Neuronal stem cell (in vitro differentiated cells): ENCODE results near the gene PLAAT4.

Source experiments
- DNase-seq: peaks from one replicate; pipeline ENCODE4 v3.0.0-alpha.2; 2013; ENCODE audit warnings: low spot score
- H2AFZ ChIP-seq: one replicate; pipeline ENCODE4 v1.6.1; 2013; ENCODE audit warnings: mild to moderate bottlenecking, low read length, inconsistent platforms
- H2AK5ac ChIP-seq: 2 replicates; pipeline ENCODE4 v1.6.1; 2013; ENCODE audit warnings: low read depth, mild to moderate bottlenecking, inconsistent platforms, low read length, moderate library complexity, mixed read lengths
- H2BK120ac ChIP-seq: 2 replicates; pipeline ENCODE4 v1.6.1; 2013; ENCODE audit warnings: low read depth, mild to moderate bottlenecking, inconsistent platforms, low read length, moderate library complexity, mixed read lengths
- H2BK12ac ChIP-seq: one replicate; pipeline ENCODE4 v1.6.1; 2013; ENCODE audit warnings: low read length, inconsistent platforms
- H2BK15ac ChIP-seq: 2 replicates; pipeline ENCODE4 v1.6.1; 2013; ENCODE audit warnings: mild to moderate bottlenecking, low read length, inconsistent platforms, mixed read lengths
- H2BK5ac ChIP-seq: one replicate; pipeline ENCODE4 v1.6.1; 2013; ENCODE audit warnings: inconsistent platforms, mild to moderate bottlenecking, low read length, moderate library complexity
- H3K14ac ChIP-seq: one replicate; pipeline ENCODE4 v1.6.1; 2013; ENCODE audit warnings: low read length, inconsistent platforms
- H3K18ac ChIP-seq: 2 replicates; pipeline ENCODE4 v1.6.1; 2013; ENCODE audit warnings: low read length, inconsistent platforms
- H3K23ac ChIP-seq: 2 replicates; pipeline ENCODE4 v1.6.1; 2013; ENCODE audit warnings: low read depth, mild to moderate bottlenecking, mixed read lengths, low read length, inconsistent platforms; ENCODE audit not compliant: poor library complexity
- H3K27ac ChIP-seq: replicated peaks from 3 replicates; pipeline ENCODE4 v1.5.1; 2013; ENCODE audit warnings: low read length, inconsistent platforms
- H3K27me3 ChIP-seq, 3 experiments: 2 replicates each; pipeline ENCODE4 v1.6.1; 2013; ENCODE audit warnings: low read length in 3 of 3, mild to moderate bottlenecking in 2 of 3, inconsistent platforms in 1 of 3, low read depth in 1 of 3, mixed read lengths in 1 of 3, moderate library complexity in 1 of 3; ENCODE audit not compliant: control insufficient read depth in 3 of 3, insufficient read depth in 3 of 3
- H3K36me3 ChIP-seq, 2 donors: replicated peaks in 1 of 2; 2 replicates each; pipeline ENCODE4 v1.6.1; 2013; ENCODE audit warnings: low read length in 2 of 2; ENCODE audit not compliant: control insufficient read depth in 2 of 2, insufficient read depth in 2 of 2
- H3K4ac ChIP-seq: 2 replicates; pipeline ENCODE4 v1.6.1; 2013; ENCODE audit warnings: inconsistent platforms, mild to moderate bottlenecking, low read length, moderate library complexity
- H3K4me1 ChIP-seq, 2 donors: 1 replicate in 1 of 2; 2 replicates in 1 of 2; pipeline ENCODE4 v1.6.1; 2013; ENCODE audit warnings: low read length in 2 of 2, low read depth in 1 of 2; ENCODE audit not compliant: control insufficient read depth in 2 of 2, insufficient read depth in 1 of 2
- H3K4me2 ChIP-seq: one replicate; pipeline ENCODE4 v1.6.1; 2013; ENCODE audit warnings: mild to moderate bottlenecking, low read length, inconsistent platforms; ENCODE audit not compliant: insufficient read depth, poor library complexity, severe bottlenecking
- H3K4me3 ChIP-seq, 2 donors: 2 replicates each; pipeline ENCODE4 v1.5.1; 2013; ENCODE audit warnings: low read length in 2 of 2, mild to moderate bottlenecking in 2 of 2, inconsistent platforms in 1 of 2, moderate library complexity in 1 of 2
- H3K79me1 ChIP-seq: one replicate; pipeline ENCODE4 v1.6.1; 2013; ENCODE audit warnings: low read depth, mild to moderate bottlenecking, inconsistent platforms, low read length, moderate library complexity
- H3K9ac ChIP-seq: one replicate; pipeline ENCODE4 v1.6.1; 2013; ENCODE audit warnings: mild to moderate bottlenecking, low read depth, low read length, inconsistent platforms; ENCODE audit not compliant: poor library complexity
- H3K9me3 ChIP-seq, 2 donors: replicated peaks in 1 of 2; 2 replicates each; pipeline versions ENCODE3 to v1.6.1; 2013; ENCODE audit warnings: low read length in 2 of 2, mild to moderate bottlenecking in 2 of 2, inconsistent platforms in 1 of 2, low read depth in 1 of 2, mixed read lengths in 1 of 2, moderate library complexity in 1 of 2; ENCODE audit not compliant: control insufficient read depth in 2 of 2, insufficient read depth in 1 of 2
- H4K8ac ChIP-seq: one replicate; pipeline ENCODE4 v1.6.1; 2013; ENCODE audit warnings: low read depth, mild to moderate bottlenecking, inconsistent platforms, low read length, moderate library complexity
- H4K91ac ChIP-seq: one replicate; pipeline ENCODE4 v1.6.1; 2013; ENCODE audit warnings: low read length, low read depth, mild to moderate bottlenecking, inconsistent platforms; ENCODE audit not compliant: poor library complexity
- WGBS, 2 donors: extraction: QIAGEN DNeasy Blood & Tissue Kit; methylation state at CpG; one replicate each; pipeline ENCODE4 v1.1.7; 2013; ENCODE audit warnings: missing lambda C conversion rate in 2 of 2, mixed read lengths in 1 of 2; ENCODE audit not compliant: insufficient read length in 2 of 2, insufficient replicate concordance in 1 of 2; ENCODE audit errors: extremely low coverage in 2 of 2; 5-methylcytosine and 5-hydroxymethylcytosine counted together

The PLAAT4 gene

DNA sequence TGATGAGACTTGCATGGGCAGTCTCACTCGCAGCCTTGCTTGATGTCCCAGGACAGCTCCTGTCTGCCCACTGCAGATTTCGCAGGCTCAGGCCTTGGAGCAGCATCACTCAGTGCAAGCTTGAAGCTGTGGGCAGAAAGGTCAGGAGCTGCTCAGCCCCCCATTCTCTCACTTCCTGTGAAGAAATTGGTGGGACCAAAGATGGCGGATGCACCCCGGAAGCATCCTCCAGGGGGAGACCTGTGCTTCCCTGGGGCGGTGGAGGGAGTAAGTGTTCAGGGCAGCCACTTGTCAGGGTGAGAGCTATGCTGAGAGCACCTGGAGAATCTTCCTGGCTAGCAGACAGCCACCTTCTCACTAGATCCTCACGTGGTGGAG, 15.3 kb downstream of the PLAAT4 start:
- no peak overlapping the region for H3K4me2 ChIP-seq
- H3K23ac ChIP-seq: peak overlapping the region; percentile 28
- no peak overlapping the region for H3K27ac ChIP-seq
- H3K36me3 ChIP-seq: no peaks in the 10 kb centered on the region
- no peak for DNase-seq
- no peak overlapping the region for H3K14ac ChIP-seq
- peaks cover 0 to 7% (median 0%) of the 10 kb centered on the region in 3 experiments for H3K27me3 ChIP-seq
- H3K4me1 ChIP-seq: peaks cover 4 to 5% of the 10 kb centered on the region in 2 donors
- no peak overlapping the region for H3K4me3 ChIP-seq
- H2AK5ac ChIP-seq: peak overlapping the region; percentile 3
- H2AFZ ChIP-seq: no peak overlapping the region
- H4K8ac ChIP-seq: no peak overlapping the region
- H2BK5ac ChIP-seq: no peak overlapping the region
- no CpG with 5 or more reads among the region's 6 CpGs for WGBS, 2 donors
- no peaks in the 10 kb centered on the region for H3K9me3 ChIP-seq
- H2BK15ac ChIP-seq: no peak overlapping the region
- no peak overlapping the region for H3K9ac ChIP-seq
- H2BK12ac ChIP-seq: no peak overlapping the region
- no peaks in the 10 kb centered on the region for H3K79me1 ChIP-seq
- no peak overlapping the region for H2BK120ac ChIP-seq
- H3K18ac ChIP-seq: peak overlapping the region; percentile 81
- no peak overlapping the region for H3K4ac ChIP-seq
- no peak overlapping the region for H4K91ac ChIP-seq

DNA sequence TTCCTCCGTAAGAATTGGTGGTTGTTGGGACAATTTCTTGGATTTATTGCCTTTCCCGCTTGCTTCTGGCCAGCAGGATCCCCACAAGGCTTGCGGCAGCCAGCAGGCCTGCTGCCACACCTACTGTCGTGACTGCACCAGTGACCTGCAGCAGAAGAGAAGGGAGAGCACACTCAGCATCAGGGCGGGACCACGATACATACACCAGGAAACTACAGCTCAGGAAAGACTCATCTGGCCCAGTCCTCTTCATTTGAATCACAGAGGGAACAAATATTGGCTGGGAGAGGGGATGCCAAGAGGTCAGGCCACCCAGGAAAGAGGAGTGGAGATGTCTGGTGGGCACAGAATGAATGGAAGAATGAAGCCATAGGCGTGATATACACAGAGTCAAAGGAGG, 16.3 kb downstream of the PLAAT4 start:
- Histone ChIP-seq H2BK12ac (no peak overlapping the region), H3K9me3 (no peaks in the 10 kb centered on the region), H3K27me3 (peaks cover 0 to 7% (median 0%) of the 10 kb centered on the region in 3 experiments), H3K9ac (no peak overlapping the region), H2BK15ac (no peak overlapping the region), H2AK5ac (no peak overlapping the region), H3K4me3 (no peak overlapping the region), H3K4ac (no peak overlapping the region), H3K23ac (no peak overlapping the region), H2BK5ac (no peak overlapping the region), H2BK120ac (no peak overlapping the region), H2AFZ (no peak overlapping the region), H4K91ac (no peak overlapping the region), H3K36me3 (no peaks in the 10 kb centered on the region), H3K79me1 (no peaks in the 10 kb centered on the region), H3K4me2 (no peak overlapping the region), H3K27ac (no peak overlapping the region), H3K14ac (no peak overlapping the region), H3K18ac (no peak overlapping the region), H4K8ac (no peak overlapping the region), H3K4me1 (peaks cover 4 to 5% of the 10 kb centered on the region in 2 donors)
- no peak for DNase-seq
- no CpG with 5 or more reads among the region's 7 CpGs for WGBS, 2 donors

- H4K8ac ChIP-seq: no peak overlapping the region
These were observed 17.2 kb downstream of the PLAAT4 start for GRCh38 chr11:63553759-63554158.

GRCh38 chr11:63554877-63555223, 18.2 kb downstream of the PLAAT4 start:
- Histone ChIP-seq H3K4ac (no peak overlapping the region), H3K14ac (no peak overlapping the region), H2BK15ac (no peak overlapping the region), H3K18ac (no peak overlapping the region), H4K8ac (no peak overlapping the region), H3K23ac (no peak overlapping the region), H3K79me1 (no peaks in the 10 kb centered on the region), H3K27ac (no peak overlapping the region), H3K4me2 (no peak overlapping the region), H3K4me3 (no peak overlapping the region), H3K4me1 (peaks cover 4 to 5% of the 10 kb centered on the region in 2 donors), H2BK12ac (no peak overlapping the region), H3K36me3 (no peaks in the 10 kb centered on the region), H3K27me3 (peaks cover 0 to 14% (median 0%) of the 10 kb centered on the region in 3 experiments), H2BK5ac (no peak overlapping the region), H2BK120ac (no peak overlapping the region), H3K9me3 (no peaks in the 10 kb centered on the region), H2AK5ac (no peak overlapping the region), H3K9ac (no peak overlapping the region), H2AFZ (peak overlapping the region; percentile 24), H4K91ac (no peak overlapping the region)
- DNase-seq: no peak
- WGBS, 2 donors: no CpG with 5 or more reads among the region's 4 CpGs

More at GRCh38 chr11:63553759-63554158, 17.2 kb downstream of the PLAAT4 start:
- no peak overlapping the region for H2BK15ac ChIP-seq
- no peak overlapping the region for H2BK120ac ChIP-seq
- H3K4me2 ChIP-seq: no peak overlapping the region
- H3K27me3 ChIP-seq: peaks cover 0 to 7% (median 0%) of the 10 kb centered on the region in 3 experiments
- no peaks in the 10 kb centered on the region for H3K79me1 ChIP-seq
- no CpG with 5 or more reads among the region's 8 CpGs for WGBS, 2 donors
- H4K91ac ChIP-seq: no peak overlapping the region
- no peak overlapping the region for H3K14ac ChIP-seq
- no peaks in the 10 kb centered on the region for H3K36me3 ChIP-seq
- no peak overlapping the region for H2BK5ac ChIP-seq
- H3K9ac ChIP-seq: no peak overlapping the region
- H3K18ac ChIP-seq: no peak overlapping the region
- no peak overlapping the region for H3K27ac ChIP-seq
- H3K4me3 ChIP-seq: no peak overlapping the region
- no peak overlapping the region for H2BK12ac ChIP-seq
- no peak overlapping the region for H2AFZ ChIP-seq
- H3K9me3 ChIP-seq: no peaks in the 10 kb centered on the region
- H2AK5ac ChIP-seq: no peak overlapping the region
- DNase-seq: no peak
- H3K4ac ChIP-seq: no peak overlapping the region
- H3K23ac ChIP-seq: no peak overlapping the region
- H3K4me1 ChIP-seq: peaks cover 4 to 5% of the 10 kb centered on the region in 2 donors
